ENCODE data around the gene ARTN.
A peak's percentile ranks its signal among the peaks of the same experiment; 100 is the strongest.

Gene ARTN

GRCh38 chr1:43925846-43926245 lies 7.8 kb upstream of the ARTN start:
- no peak for DNase-seq

GRCh38 chr1:43930168-43930948 lies 3.2 kb upstream of the ARTN start:
- peak; percentile 14 for DNase-seq

GRCh38 chr1:43930949-43931275 lies 2.7 kb upstream of the ARTN start:
- DNase-seq, result no peak

GRCh38 chr1:43931711-43932660 lies 1.6 kb upstream of the ARTN start:
- DNase-seq, result no peak

- DNase-seq, result no peak
These were observed 715 bp upstream of the ARTN start for GRCh38 chr1:43932786-43933385.

- peak; percentile 58 for DNase-seq
These were observed 742 bp downstream of the ARTN start for GRCh38 chr1:43934101-43934985.

GRCh38 chr1:43934986-43935324 lies 1.4 kb downstream of the ARTN start:
- no peak for DNase-seq

- no peak for DNase-seq
These were observed 2.3 kb downstream of the ARTN start for GRCh38 chr1:43935711-43936427.

- DNase-seq, result peak; percentile 13
These were observed 3.0 kb downstream of the ARTN start for GRCh38 chr1:43936431-43937151.

GRCh38 chr1:43937179-43937865 lies 3.7 kb downstream of the ARTN start:
- no peak for DNase-seq

- DNase-seq, result no peak
These were observed 4.8 kb downstream of the ARTN start for GRCh38 chr1:43938383-43938782.

- no peak for DNase-seq
These were observed 5.4 kb downstream of the ARTN start for GRCh38 chr1:43938892-43939587.

- DNase-seq, result no peak
These were observed 8.8 kb downstream of the ARTN start for GRCh38 chr1:43942411-43942810.

GRCh38 chr1:43944860-43945259 lies 11.3 kb downstream of the ARTN start:
- DNase-seq, result no peak

GRCh38 chr1:43945674-43946235 lies 12.2 kb downstream of the ARTN start:
- no peak for DNase-seq

GRCh38 chr1:43946236-43947060 lies 12.8 kb downstream of the ARTN start, which contains the start of gene IPO13:
Gene IPO13 (plus strand): TSS chr1:43946950. CDS start chr1:43947601, 651 bp downstream.
- peak; percentile 96 for DNase-seq

- no peak for DNase-seq
These were observed 13.7 kb downstream of the ARTN start for GRCh38 chr1:43947061-43947873.

Data from stimulated activated CD4-positive, alpha-beta T cell treated with anti-CD3 and anti-CD28 coated beads, Interleukin-4, amount 100 ng/mL, for 1 hour (primary cell).